ENCODE results near the gene TBC1D7.

TBC1D7 gene

GRCh38 chr6:13319891-13320564 is 8.3 kb downstream of the TBC1D7 start:
- H3K4me3 ChIP-seq (replicated peaks; ENCODE audit: low read depth, low read length) = no peak overlapping the region
- no peak for DNase-seq (ENCODE audit: low read depth)
- no peak for TF ChIP-seq CTCF (IDR thresholded peaks at IDR 0.05; ENCODE audit: low read length, missing control alignments)

DNA sequence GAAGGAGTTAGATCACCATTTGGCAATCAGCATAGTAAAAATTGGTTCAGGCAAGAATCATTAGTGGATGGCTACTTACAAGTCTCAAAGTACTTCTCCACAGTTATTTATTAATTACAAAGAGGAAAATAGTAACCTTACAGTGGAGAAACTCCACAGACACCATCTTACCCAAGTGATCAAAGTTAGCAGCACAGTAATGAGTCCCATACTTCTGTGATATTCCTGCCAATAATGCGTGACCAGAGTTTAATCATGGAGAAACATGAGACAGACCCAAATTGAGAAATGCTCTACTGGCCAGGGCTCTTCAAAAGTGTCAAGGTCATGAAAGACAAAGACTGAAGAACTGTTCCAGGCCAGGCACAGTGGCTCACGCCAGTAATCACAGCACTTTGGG is 9.5 kb downstream of the TBC1D7 start:
- H3K4me3 ChIP-seq (replicated peaks; ENCODE audit: low read depth, low read length) = no peak overlapping the region
- TF ChIP-seq CTCF (IDR thresholded peaks at IDR 0.05; ENCODE audit: low read length, missing control alignments) = no peak
- DNase-seq (ENCODE audit: low read depth) = no peak

- H3K4me3 ChIP-seq (replicated peaks; ENCODE audit: low read depth, low read length) = no peak overlapping the region
- no peak for TF ChIP-seq CTCF (IDR thresholded peaks at IDR 0.05; ENCODE audit: low read length, missing control alignments)
- no peak for DNase-seq (ENCODE audit: low read depth)
Observed at GRCh38 chr6:13315896-13316295, 12.4 kb downstream of the TBC1D7 start.

- no peak overlapping the region for H3K4me3 ChIP-seq (replicated peaks; ENCODE audit: low read depth, low read length)
- TF ChIP-seq CTCF (IDR thresholded peaks at IDR 0.05; ENCODE audit: low read length, missing control alignments) = no peak
- no peak for DNase-seq (ENCODE audit: low read depth)
Observed at GRCh38 chr6:13314806-13315205, 13.5 kb downstream of the TBC1D7 start.

DNA sequence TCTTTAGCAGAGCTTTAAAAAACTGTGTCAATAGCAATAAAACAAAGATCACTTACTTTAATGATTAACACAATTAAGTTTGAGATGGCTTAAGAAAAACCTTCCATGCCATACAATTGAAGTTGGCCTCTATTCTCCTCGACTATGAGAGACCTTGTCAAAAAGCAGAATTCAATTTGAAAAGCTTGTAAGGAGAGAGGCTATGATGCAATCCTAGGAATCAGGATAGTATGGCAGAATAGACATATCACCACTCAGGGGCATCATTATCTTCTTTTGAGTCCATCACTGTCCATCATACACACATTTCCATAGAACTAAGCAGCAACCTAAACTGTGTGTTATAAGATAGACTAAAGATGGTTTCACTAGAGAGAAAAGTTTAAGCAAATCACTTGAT is 17.2 kb downstream of the TBC1D7 start:
- no peak for TF ChIP-seq CTCF (IDR thresholded peaks at IDR 0.05; ENCODE audit: low read length, missing control alignments)
- DNase-seq (ENCODE audit: low read depth) = no peak
- H3K4me3 ChIP-seq (replicated peaks; ENCODE audit: low read depth, low read length) = no peak overlapping the region

GRCh38 chr6:13308332-13308731 is 20.0 kb downstream of the TBC1D7 start:
- no peak for TF ChIP-seq CTCF (IDR thresholded peaks at IDR 0.05; ENCODE audit: low read length, missing control alignments)
- no peak for DNase-seq (ENCODE audit: low read depth)
- H3K4me3 ChIP-seq (replicated peaks; ENCODE audit: low read depth, low read length) = no peak overlapping the region

DNA sequence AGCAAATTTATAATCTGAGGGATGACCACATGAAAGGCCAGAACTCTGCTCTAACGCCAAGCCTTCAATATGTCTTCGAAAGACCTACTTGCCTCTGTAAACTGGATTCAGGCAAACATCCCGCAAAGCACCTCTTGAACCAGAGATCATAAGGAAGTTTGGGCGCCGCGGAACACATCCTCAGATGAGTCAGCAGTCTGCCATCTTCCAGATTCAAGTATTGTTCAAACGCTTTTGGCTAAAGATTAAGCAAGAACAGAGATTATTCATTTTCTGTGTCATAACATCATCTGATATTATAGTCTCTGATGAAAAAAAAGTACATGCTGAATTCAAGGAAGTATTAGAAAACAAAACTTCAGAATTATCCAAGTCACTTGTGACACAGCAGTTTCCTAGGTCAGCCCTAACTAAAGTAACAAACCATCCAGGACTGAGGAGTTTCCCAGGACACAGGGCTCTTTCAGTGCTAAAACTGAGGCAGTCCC is 20.8 kb downstream of the TBC1D7 start:
- no peak for TF ChIP-seq CTCF (IDR thresholded peaks at IDR 0.05; ENCODE audit: low read length, missing control alignments)
- peak; percentile 94 for DNase-seq (ENCODE audit: low read depth)
- no peak overlapping the region for H3K4me3 ChIP-seq (replicated peaks; ENCODE audit: low read depth, low read length)

Measured in fibroblast of pulmonary artery (primary cell).